NCI-H146 treated with DMSO at 0.1 percent for 48 hours (cell line): Measurements from ENCODE around the gene CATSPER3.

Experiments
- DNase-seq: peaks from one replicate; lab custom pipeline; 2025; ENCODE audit not compliant: unreplicated experiment; lab: John Stamatoyannopoulos, UW

CATSPER3 gene

DNA sequence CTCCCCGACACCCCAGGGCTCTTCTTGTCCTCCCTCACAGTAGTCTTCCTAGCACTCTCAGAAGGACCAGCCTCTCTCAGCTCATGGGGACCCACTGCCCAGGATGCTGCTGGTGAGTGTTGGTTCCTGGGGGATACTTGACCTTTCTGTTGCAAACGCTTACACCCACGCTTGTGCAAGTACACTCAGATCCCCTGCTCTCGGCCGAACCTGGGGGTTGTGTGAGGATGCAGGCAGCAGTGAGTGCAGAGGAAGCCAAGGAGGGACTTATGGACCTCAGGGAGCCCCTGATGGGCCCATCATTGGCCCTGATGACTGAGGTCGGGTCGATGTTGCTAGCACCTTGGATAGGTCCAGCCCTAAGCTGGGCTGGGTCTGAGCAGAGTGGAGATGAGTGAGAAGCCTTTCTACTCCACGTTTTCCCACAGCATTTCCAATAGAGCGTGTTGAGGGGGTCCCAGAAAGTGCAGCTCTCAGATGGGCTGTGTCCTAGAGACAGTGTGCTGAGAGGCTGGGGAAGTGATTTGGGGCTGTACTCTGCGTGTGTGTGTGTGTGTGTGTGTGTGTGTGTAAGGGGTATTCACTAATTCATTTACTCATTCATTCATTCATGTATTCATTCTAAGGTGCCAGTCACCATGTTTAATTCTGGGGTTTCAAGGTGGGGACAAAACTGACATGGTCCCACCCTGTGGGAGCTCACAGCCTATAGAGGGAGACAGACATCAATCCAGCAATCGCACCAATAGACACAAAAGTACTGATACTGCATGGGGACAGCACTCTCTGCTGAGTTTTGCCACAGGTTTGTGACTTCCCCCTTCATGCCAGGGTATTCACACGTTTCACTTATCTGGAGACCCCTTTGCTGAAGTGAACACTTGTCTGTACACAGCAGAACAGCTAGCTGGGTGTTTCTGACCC is 91.6 kb downstream of the CATSPER3 start:
- no peak for DNase-seq

DNA sequence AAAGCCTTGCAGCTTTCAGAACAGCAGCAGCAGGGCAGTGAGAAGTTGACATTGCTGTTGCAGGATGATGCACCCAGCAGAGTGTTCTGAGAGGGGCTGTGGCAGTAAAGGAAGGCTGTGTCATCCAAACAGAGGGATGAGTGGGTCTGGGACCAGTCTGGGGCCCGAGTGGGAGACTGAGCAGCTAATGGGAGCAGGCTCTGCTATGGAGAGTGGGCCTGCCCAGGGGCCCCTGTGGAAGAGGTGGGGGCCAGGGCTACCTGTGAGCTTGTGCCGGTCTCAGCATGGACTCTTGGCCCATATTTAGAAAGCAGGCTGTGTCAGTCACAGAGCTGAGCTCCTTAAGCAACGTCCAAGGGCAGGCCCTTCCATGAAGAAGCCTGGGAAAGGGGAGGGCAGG is 92.3 kb downstream of the CATSPER3 start:
- DNase-seq: no peak

DNA sequence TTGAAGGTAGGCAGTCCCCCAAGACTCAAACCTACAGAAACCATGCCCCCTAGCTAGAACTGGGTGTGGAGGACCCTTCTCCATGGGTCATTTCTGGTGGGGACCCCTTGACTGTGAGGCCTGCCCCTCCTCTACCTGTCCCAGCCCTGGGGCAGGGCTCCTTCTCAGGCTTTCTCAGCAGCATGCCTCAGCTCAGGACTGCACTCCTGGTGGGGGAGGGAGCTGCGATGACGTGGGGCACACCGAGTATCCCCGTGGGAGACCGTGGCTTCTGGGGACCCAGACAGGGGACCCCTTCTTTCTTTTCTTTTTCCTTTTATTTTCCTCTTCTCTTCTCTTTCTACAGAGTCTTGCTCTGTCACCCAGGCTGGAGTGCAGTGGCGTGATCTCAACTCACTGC is 93.3 kb downstream of the CATSPER3 start:
- no peak for DNase-seq
